Endothelial cell of umbilical vein (primary cell): Measurements from ENCODE around the gene GBP3. TPM values are rescaled to one million over a fixed set of nuclear protein-coding genes. Genes with fewer than 3 reads are reported as not detected.

Source experiments
- Bru-seq: library from RNA; stranded (reverse); fragments of 400-500 nt; gene quantifications from one replicate; lab custom pipeline; 2021; lab: Mats Ljungman, UMichigan
- BruChase-seq, 2 experiments: library from RNA; stranded (reverse); fragments of 400-500 nt; gene quantifications; one replicate each; lab custom pipeline; 2021; lab: Mats Ljungman, UMichigan
- BruUV-seq: library from RNA; stranded (reverse); fragments of 400-500 nt; replicated peaks from 2 replicates; lab custom pipeline; 2021; lab: Mats Ljungman, UMichigan
- CTCF ChIA-PET: fragments of 300-600, 350-600 bp; sonication (Branson Sonifier 250); formaldehyde crosslinking; loops from one replicate; lab custom pipeline; 2021; ENCODE audit warnings: antibody characterized with exemption, inconsistent platforms; lab: Charles Lee
- POLR2A ChIA-PET: fragments of 300-600, 350-600 bp; sonication (Branson Sonifier 250); formaldehyde crosslinking; loops from one replicate; lab custom pipeline; 2021; ENCODE audit warnings: antibody characterized with exemption, inconsistent platforms; lab: Charles Lee
- DNase-seq: peaks from one replicate; pipeline ENCODE4 v3.0.0-alpha.2; 2011; ENCODE audit warnings: low read depth, low spot score
- FAIRE-seq: peaks from 2 replicates; lab custom pipeline; 2011; peaks lifted over from hg19 to GRCh38; lab: Jason Lieb, UNC
- H2AFZ ChIP-seq: 2 replicates; pipeline ENCODE4 v1.6.0; 2012; ENCODE audit warnings: low read depth, low read length, control low read depth, inconsistent platforms
- H3K27ac ChIP-seq: 2 replicates; pipeline ENCODE4 v1.5.1; 2011; ENCODE audit warnings: low read depth, mild to moderate bottlenecking, control low read depth, low read length, moderate library complexity; ENCODE audit not compliant: insufficient read depth
- H3K27me3 ChIP-seq, 2 experiments: 2 replicates each; pipeline versions ENCODE4 v1.6.0 to v1.6.1; 2011; ENCODE audit warnings: low read length in 2 of 2, mixed read lengths in 1 of 2; ENCODE audit not compliant: control insufficient read depth in 2 of 2, insufficient read depth in 2 of 2
- H3K36me3 ChIP-seq, 2 experiments: 2 replicates in 1 of 2; 3 replicates in 1 of 2; pipeline ENCODE4 v1.5.1; 2011; ENCODE audit warnings: low read length in 2 of 2, mild to moderate bottlenecking in 1 of 2, moderate library complexity in 1 of 2; ENCODE audit not compliant: control insufficient read depth in 2 of 2, insufficient read depth in 2 of 2; ENCODE audit errors: extremely low read depth in 1 of 2
- H3K4me1 ChIP-seq: 3 replicates; pipeline ENCODE4 v1.5.1; 2011; ENCODE audit warnings: mild to moderate bottlenecking, low read length; ENCODE audit not compliant: control insufficient read depth, insufficient read depth; ENCODE audit errors: extremely low read depth
- H3K4me2 ChIP-seq: 2 replicates; pipeline ENCODE4 v1.6.1; 2011; ENCODE audit warnings: low read length, control low read depth, mixed read lengths; ENCODE audit not compliant: insufficient read depth
- H3K4me3 ChIP-seq, 3 experiments: fragments of 200-600 bp in 1 of 3; sonication (generic), shearing (Covaris generic) in 1 of 3; replicated peaks in 1 of 3; 2 replicates each; pipeline ENCODE4 v1.5.1; 2011 to 2016; ENCODE audit warnings: control low read depth in 3 of 3, low read length in 3 of 3, mild to moderate bottlenecking in 2 of 3, inconsistent platforms in 1 of 3, low read depth in 1 of 3, moderate library complexity in 1 of 3; ENCODE audit not compliant: insufficient read depth in 1 of 3
- H3K79me2 ChIP-seq: 2 replicates; pipeline ENCODE4 v1.6.0; 2012; ENCODE audit warnings: low read length, inconsistent platforms; ENCODE audit not compliant: control insufficient read depth, insufficient read depth
- H3K9ac ChIP-seq: replicated peaks from 2 replicates; pipeline ENCODE3; 2011; ENCODE audit warnings: low read length, control low read depth; ENCODE audit not compliant: insufficient read depth; ENCODE audit errors: extremely low read depth
- H3K9me1 ChIP-seq: replicated peaks from 3 replicates; pipeline ENCODE4 v1.6.0; 2011; ENCODE audit warnings: mild to moderate bottlenecking, low read length; ENCODE audit not compliant: control insufficient read depth, insufficient read depth; ENCODE audit errors: extremely low read depth
- H3K9me3 ChIP-seq: replicated peaks from 2 replicates; pipeline ENCODE4 v1.5.1; 2012; ENCODE audit warnings: low read length, inconsistent platforms; ENCODE audit not compliant: control insufficient read depth, insufficient read depth
- H4K20me1 ChIP-seq: replicated peaks from 2 replicates; pipeline ENCODE3; 2011; ENCODE audit warnings: mild to moderate bottlenecking, low read length; ENCODE audit not compliant: control insufficient read depth, insufficient read depth; ENCODE audit errors: extremely low read depth
- EZH2 ChIP-seq: IDR thresholded peaks from 2 replicates; pipeline ENCODE4 v1.6.1; 2012; ENCODE audit warnings: borderline replicate concordance, low read depth, mild to moderate bottlenecking, moderate library complexity, low read length, inconsistent platforms; ENCODE audit not compliant: severe bottlenecking
- FOS ChIP-seq: IDR thresholded peaks from 2 replicates; pipeline ENCODE4 v1.6.1; 2011; ENCODE audit warnings: mild to moderate bottlenecking, low read length, moderate library complexity, borderline replicate concordance; ENCODE audit not compliant: insufficient read depth
- GATA2 ChIP-seq: IDR thresholded peaks from 2 replicates; pipeline ENCODE4 v1.7.0; 2011; ENCODE audit warnings: low read depth, mild to moderate bottlenecking, moderate library complexity, mixed read lengths, low read length; ENCODE audit not compliant: insufficient read length, insufficient read depth
- JUN ChIP-seq: IDR thresholded peaks from 2 replicates; pipeline ENCODE4 v1.6.1; 2011; ENCODE audit warnings: borderline replicate concordance, low read depth; ENCODE audit not compliant: insufficient read length, insufficient read depth
- MYC ChIP-seq: IDR thresholded peaks from one replicate; pipeline ENCODE4 v1.6.1; 2011; ENCODE audit warnings: mild to moderate bottlenecking, low read depth, low read length
- POLR2A ChIP-seq: IDR thresholded peaks from 2 replicates; pipeline ENCODE4 v1.6.1; 2012; ENCODE audit warnings: low read depth, mild to moderate bottlenecking, control low read depth, low read length
- POLR2AphosphoS5 ChIP-seq: IDR thresholded peaks from 2 replicates; pipeline ENCODE4 v1.6.1; 2012; ENCODE audit warnings: low read depth, mild to moderate bottlenecking, control low read depth, low read length, moderate library complexity; ENCODE audit not compliant: insufficient read depth
- dilution Hi-C: fragments of 300-500 bp; cut with MboI; formaldehyde crosslinking; loops from one replicate; pipeline ENCODE4 v1.15.0; 2019; ENCODE audit warnings: low sequenced_read_pairs; ENCODE audit not compliant: extremely low pct_ligation_motif_present
- intact Hi-C: fragments of 100-400 bp; cut with micrococcal nuclease; formaldehyde crosslinking; loops from one replicate; pipeline ENCODE4 v1.10.0; 2022
- long read RNA-seq: library from polyadenylated mRNA; stranded (forward); transcript quantifications from one replicate; pipeline ENCODE4 v2.0.0, GENCODE V29; 2021
- polyA minus RNA-seq, 3 experiments: library from RNA; depleted of rRNA, polyadenylated mRNA; stranded (reverse); fragments of >200 nt; gene quantifications; 1 replicate in 1 of 3; 2 replicates in 2 of 3; pipeline ENCODE4 v1.2.3, GENCODE V29; 2011
- polyA plus RNA-seq, 4 experiments: library from polyadenylated mRNA; depleted of rRNA in 3 of 4; stranded (reverse) in 3 of 4; unstranded in 1 of 4; fragments of >200 nt; gene quantifications; 2 replicates each; pipeline versions ENCODE4 v1.2.1 to v1.2.3, GENCODE V29; 2011 to 2012; ENCODE audit warnings: missing spikeins in 1 of 4
- total RNA-seq: library from RNA; stranded (reverse); gene quantifications from 2 replicates; pipeline ENCODE4 v1.2.3, GENCODE V29; 2021
- TF ChIP-seq, protein P1 (sequence below): IDR thresholded peaks from 2 replicates; pipeline ENCODE4 v1.6.1; 2011; ENCODE audit not compliant: insufficient read depth, insufficient read length
- TF ChIP-seq, protein P2 (sequence below), 2 donors: IDR thresholded peaks; 1 replicate in 1 of 2; 2 replicates in 1 of 2; pipeline ENCODE4 v1.5.1; 2011; ENCODE audit warnings: low read length in 2 of 2, mild to moderate bottlenecking in 2 of 2, moderate library complexity in 2 of 2, control low read depth in 1 of 2, inconsistent platforms in 1 of 2, low read depth in 1 of 2; ENCODE audit not compliant: insufficient read depth in 1 of 2; ENCODE audit errors: extremely low read depth in 1 of 2

GBP3 gene, protein sequence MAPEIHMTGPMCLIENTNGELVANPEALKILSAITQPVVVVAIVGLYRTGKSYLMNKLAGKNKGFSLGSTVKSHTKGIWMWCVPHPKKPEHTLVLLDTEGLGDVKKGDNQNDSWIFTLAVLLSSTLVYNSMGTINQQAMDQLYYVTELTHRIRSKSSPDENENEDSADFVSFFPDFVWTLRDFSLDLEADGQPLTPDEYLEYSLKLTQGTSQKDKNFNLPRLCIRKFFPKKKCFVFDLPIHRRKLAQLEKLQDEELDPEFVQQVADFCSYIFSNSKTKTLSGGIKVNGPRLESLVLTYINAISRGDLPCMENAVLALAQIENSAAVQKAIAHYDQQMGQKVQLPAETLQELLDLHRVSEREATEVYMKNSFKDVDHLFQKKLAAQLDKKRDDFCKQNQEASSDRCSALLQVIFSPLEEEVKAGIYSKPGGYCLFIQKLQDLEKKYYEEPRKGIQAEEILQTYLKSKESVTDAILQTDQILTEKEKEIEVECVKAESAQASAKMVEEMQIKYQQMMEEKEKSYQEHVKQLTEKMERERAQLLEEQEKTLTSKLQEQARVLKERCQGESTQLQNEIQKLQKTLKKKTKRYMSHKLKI
- total RNA-seq, result 7.3 and 12.7 TPM in 2 replicates
- polyA plus RNA-seq, result 4.8 and 5.7 TPM in 2 replicates
- 6.0 and 6.3 TPM in 2 replicates for polyA plus RNA-seq (2011; cell fraction: cytosol; rRNA removed)
- polyA plus RNA-seq (2011; cell fraction: nucleus; rRNA removed), result 18.7 and 23.6 TPM in 2 replicates
- 6.9 and 12.3 TPM in 2 replicates for polyA plus RNA-seq (2012)
- polyA minus RNA-seq, result 15.5 and 18.4 TPM in 2 replicates
- polyA minus RNA-seq (2011; cell fraction: cytosol; rRNA and poly(A)+ RNA removed), result 5.2 TPM
- polyA minus RNA-seq (2011; cell fraction: nucleus; rRNA and poly(A)+ RNA removed), result 21.2 and 21.7 TPM in 2 replicates
- Bru-seq, nascent RNA, result percentile 75 among the genes with signal in this experiment
- BruChase-seq, experiment 1, labeled RNA remaining after a 6-hour chase, result percentile 62 among the genes with signal in this experiment
- percentile 63 among the genes with signal in this experiment for BruChase-seq, experiment 2, labeled RNA remaining after a 2-hour chase
- long read RNA-seq, transcript GBP3-202 (11 exons, 3,067 nt), result major isoform, 7 of 17 reads
- long read RNA-seq, partial matches to known transcripts, result 2 of 17 reads
- long read RNA-seq, other reads (novel, unspliced or antisense), result 5 of 17 reads

DNA sequence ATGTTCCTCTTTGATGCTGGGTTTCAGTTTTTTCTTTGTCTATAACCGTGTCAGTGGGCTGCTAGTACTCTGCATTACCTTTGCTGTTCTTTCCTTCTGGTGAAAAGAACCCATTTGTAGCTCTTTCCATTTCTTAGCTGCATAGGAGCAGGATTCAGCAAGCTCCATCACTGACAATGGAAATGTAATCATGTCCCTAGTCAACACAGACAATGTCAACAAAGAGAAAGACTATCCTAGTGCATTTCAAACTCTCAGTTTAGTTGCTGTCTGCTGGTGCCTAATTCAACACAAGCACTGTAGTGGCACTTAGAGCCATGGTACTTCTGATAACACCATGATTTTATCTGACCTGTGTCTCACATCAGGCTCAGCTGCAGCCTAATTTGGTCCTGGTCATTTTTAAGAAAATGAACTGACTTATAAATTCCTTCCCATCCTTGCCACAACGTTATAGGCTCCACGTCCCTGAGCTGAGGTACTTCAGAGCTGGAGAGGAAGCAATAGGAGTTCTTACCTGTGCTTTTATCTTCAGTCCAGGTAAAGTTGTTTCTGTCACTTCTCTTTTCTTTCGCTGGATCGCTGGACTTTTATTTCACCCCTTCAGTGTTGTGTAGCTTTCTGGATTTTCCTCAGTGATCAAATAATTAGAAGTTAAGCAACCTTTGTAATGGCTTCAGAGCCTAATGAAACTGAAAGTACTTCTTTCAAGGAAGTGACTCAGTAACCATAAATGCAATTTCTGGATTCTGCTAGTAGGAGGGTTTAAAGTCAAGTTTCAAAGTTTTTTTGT, at the start of gene GBP3:
GBP3 (minus strand) TSS at position 700 of the 793 bp plus-strand sequence. CDS start 2,145 bp downstream, outside the sequence.
- TSS peak; percentile 68 for BruUV-seq
- TF ChIP-seq, protein P1, sequence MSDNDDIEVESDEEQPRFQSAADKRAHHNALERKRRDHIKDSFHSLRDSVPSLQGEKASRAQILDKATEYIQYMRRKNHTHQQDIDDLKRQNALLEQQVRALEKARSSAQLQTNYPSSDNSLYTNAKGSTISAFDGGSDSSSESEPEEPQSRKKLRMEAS, result no peak
- TF ChIP-seq POLR2A (no peak), EZH2 (no peak), POLR2AphosphoS5 (no peak), MYC (no peak), JUN (peak; percentile 27), GATA2 (no peak), FOS (peak; percentile 41)
- TF ChIP-seq, protein P2, sequence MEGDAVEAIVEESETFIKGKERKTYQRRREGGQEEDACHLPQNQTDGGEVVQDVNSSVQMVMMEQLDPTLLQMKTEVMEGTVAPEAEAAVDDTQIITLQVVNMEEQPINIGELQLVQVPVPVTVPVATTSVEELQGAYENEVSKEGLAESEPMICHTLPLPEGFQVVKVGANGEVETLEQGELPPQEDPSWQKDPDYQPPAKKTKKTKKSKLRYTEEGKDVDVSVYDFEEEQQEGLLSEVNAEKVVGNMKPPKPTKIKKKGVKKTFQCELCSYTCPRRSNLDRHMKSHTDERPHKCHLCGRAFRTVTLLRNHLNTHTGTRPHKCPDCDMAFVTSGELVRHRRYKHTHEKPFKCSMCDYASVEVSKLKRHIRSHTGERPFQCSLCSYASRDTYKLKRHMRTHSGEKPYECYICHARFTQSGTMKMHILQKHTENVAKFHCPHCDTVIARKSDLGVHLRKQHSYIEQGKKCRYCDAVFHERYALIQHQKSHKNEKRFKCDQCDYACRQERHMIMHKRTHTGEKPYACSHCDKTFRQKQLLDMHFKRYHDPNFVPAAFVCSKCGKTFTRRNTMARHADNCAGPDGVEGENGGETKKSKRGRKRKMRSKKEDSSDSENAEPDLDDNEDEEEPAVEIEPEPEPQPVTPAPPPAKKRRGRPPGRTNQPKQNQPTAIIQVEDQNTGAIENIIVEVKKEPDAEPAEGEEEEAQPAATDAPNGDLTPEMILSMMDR (IDR thresholded peaks at IDR 0.05; ENCODE audit: extremely low read depth in 1 of 2, insufficient read depth in 1 of 2, low read depth in 1 of 2, low read length in 2 of 2), result no peak
- no peaks in the 10 kb centered on the region for H3K27me3 ChIP-seq
- H3K9me3 ChIP-seq, result no peaks in the 10 kb centered on the region
- peaks cover 0 to 4% of the 10 kb centered on the region in 2 experiments for H3K36me3 ChIP-seq
- dilution Hi-C loops (no loop called here), intact Hi-C loops (loop anchor here (2.0 kb wide), 2 partner anchors 42 to 102 kb away; partner anchors contain the start of gene GBP1)
- H3K4me1 ChIP-seq, result peaks cover 11% of the 10 kb centered on the region
- peak; percentile 76 for DNase-seq
- POLR2A ChIA-PET, result interaction anchor here (0.6 kb wide), 1 partner anchor 32 kb away, joined by 3 read pairs; no protein-coding TSS in a partner anchor
- H3K4me2 ChIP-seq, result peak within 1 kb of the TSS; percentile 89
- peaks cover 6% of the 10 kb centered on the region for H3K79me2 ChIP-seq
- peak within 1 kb of the TSS; percentile 91 for H2AFZ ChIP-seq
- H3K9ac ChIP-seq, result peak within 1 kb of the TSS; percentile 75
- H4K20me1 ChIP-seq, result no peaks in the 10 kb centered on the region
- no peaks in the 10 kb centered on the region for H3K9me1 ChIP-seq
- peak within 1 kb of the TSS; percentile 59 to 97 (median 87) for H3K4me3 ChIP-seq
- CTCF ChIA-PET, result interaction anchor here (0.6 to 2.5 kb wide), 15 partner anchors 8 to 1109 kb away, joined by 3 to 14 read pairs (median 4); partner anchors contain the start of gene GBP1
- peak within 1 kb of the TSS; percentile 74 for H3K27ac ChIP-seq
- FAIRE-seq, result peak; percentile 90
